ENCODE measurements around the gene PLXNB3.
A peak's percentile ranks its signal among the peaks of the same experiment; 100 is the strongest.

The PLXNB3 gene

GRCh38 chrX:153727123-153727931 lies 36.7 kb upstream of the PLXNB3 start (continued):
- TF ChIP-seq FEZF1 (tag by site-specific recombination; IDR thresholded peaks at IDR 0.05) (no peak), ZNF324 (tag by site-specific recombination; IDR thresholded peaks at IDR 0.05) (no peak), BCL11B (tag by site-specific recombination; IDR thresholded peaks at IDR 0.05; ENCODE audit: low read depth) (no peak), GLI2 (tag by site-specific recombination; IDR thresholded peaks at IDR 0.05; ENCODE audit: borderline replicate concordance, low read depth) (no peak), ZFP69B (tag by site-specific recombination; IDR thresholded peaks at IDR 0.05) (no peak), ZNF239 (tag by site-specific recombination; IDR thresholded peaks at IDR 0.05) (no peak)
- TF ChIP-seq, protein P1, sequence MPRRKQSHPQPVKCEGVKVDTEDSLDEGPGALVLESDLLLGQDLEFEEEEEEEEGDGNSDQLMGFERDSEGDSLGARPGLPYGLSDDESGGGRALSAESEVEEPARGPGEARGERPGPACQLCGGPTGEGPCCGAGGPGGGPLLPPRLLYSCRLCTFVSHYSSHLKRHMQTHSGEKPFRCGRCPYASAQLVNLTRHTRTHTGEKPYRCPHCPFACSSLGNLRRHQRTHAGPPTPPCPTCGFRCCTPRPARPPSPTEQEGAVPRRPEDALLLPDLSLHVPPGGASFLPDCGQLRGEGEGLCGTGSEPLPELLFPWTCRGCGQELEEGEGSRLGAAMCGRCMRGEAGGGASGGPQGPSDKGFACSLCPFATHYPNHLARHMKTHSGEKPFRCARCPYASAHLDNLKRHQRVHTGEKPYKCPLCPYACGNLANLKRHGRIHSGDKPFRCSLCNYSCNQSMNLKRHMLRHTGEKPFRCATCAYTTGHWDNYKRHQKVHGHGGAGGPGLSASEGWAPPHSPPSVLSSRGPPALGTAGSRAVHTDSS (tag by site-specific recombination; IDR thresholded peaks at IDR 0.05) = no peak

- ChIA-PET CTCF (interaction anchor here (0.6 to 1.2 kb wide), 3 partner anchors 60 to 1851 kb away, joined by 3 to 5 read pairs (median 3); no protein-coding TSS in a partner anchor), POLR2A (no interaction called here)
- H3K36me3 ChIP-seq (ENCODE audit: control insufficient read depth in 2 of 2, insufficient read depth in 1 of 2, low read length in 2 of 2) = peaks cover 0 to 20% of the 10 kb centered on the region in 2 experiments; a peak in 1 of 3 replicates
- no peak overlapping the region for H3K27ac ChIP-seq (ENCODE audit: extremely low read depth, low read depth, low read length)
- no peaks in the 10 kb centered on the region for H3K9me3 ChIP-seq (ENCODE audit: control insufficient read depth, insufficient read depth, low read depth, low read length)
- TF ChIP-seq ZNF394 (tag by site-specific recombination; IDR thresholded peaks at IDR 0.05; ENCODE audit: borderline replicate concordance) (no peak), ZNF791 (tag by site-specific recombination; IDR thresholded peaks at IDR 0.05) (no peak), ZNF624 (tag by site-specific recombination; IDR thresholded peaks at IDR 0.05) (no peak), ATF2 (tag by site-specific recombination; IDR thresholded peaks at IDR 0.05; ENCODE audit: low read depth) (no peak), ZNF623 (tag by site-specific recombination; IDR thresholded peaks at IDR 0.05) (no peak), ZNF341 (tag by site-specific recombination; IDR thresholded peaks at IDR 0.05; ENCODE audit: low read depth) (peak; percentile 31; the same call in 1 of the 2 replicates)
- TF ChIP-seq, protein P2, sequence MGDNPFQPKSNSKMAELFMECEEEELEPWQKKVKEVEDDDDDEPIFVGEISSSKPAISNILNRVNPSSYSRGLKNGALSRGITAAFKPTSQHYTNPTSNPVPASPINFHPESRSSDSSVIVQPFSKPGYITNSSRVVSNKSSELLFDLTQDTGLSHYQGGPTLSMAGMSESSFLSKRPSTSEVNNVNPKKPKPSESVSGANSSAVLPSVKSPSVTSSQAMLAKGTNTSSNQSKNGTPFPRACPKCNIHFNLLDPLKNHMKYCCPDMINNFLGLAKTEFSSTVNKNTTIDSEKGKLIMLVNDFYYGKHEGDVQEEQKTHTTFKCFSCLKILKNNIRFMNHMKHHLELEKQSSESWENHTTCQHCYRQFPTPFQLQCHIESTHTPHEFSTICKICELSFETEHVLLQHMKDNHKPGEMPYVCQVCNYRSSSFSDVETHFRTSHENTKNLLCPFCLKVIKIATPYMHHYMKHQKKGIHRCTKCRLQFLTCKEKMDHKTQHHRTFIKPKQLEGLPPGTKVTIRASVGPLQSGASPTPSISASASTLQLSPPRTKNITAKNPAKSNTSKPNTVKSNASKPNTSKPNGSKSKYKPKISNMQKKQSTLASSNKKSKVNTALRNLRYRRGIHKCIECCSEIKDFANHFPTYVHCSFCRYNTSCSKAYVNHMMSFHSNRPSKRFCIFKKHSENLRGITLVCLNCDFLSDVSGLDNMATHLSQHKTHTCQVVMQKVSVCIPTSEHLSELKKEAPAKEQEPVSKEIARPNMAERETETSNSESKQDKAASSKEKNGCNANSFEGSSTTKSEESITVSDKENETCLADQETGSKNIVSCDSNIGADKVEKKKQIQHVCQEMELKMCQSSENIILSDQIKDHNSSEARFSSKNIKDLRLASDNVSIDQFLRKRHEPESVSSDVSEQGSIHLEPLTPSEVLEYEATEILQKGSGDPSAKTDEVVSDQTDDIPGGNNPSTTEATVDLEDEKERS (tag by site-specific recombination; IDR thresholded peaks at IDR 0.05) = no peak
- H3K4me3 ChIP-seq (ENCODE audit: low read depth, low read length) = no peak overlapping the region
- H3K4me1 ChIP-seq (ENCODE audit: control insufficient read depth, insufficient read depth, low read length) = no peaks in the 10 kb centered on the region
These were observed 36.0 kb upstream of the PLXNB3 start for GRCh38 chrX:153728095-153728494.

- H3K27ac ChIP-seq (ENCODE audit: extremely low read depth, low read depth, low read length) = no peak overlapping the region
- no peaks in the 10 kb centered on the region for H3K9me3 ChIP-seq (ENCODE audit: control insufficient read depth, insufficient read depth, low read depth, low read length)
- H3K4me3 ChIP-seq (ENCODE audit: low read depth, low read length) = no peak overlapping the region
- H3K36me3 ChIP-seq (ENCODE audit: control insufficient read depth in 2 of 2, insufficient read depth in 1 of 2, low read length in 2 of 2) = peaks cover 0 to 19% of the 10 kb centered on the region in 2 experiments; a peak in 1 of 3 replicates
- CTCF ChIA-PET = interaction anchor here (0.5 to 0.6 kb wide), 2 partner anchors 92 to 201 kb away, joined by 3 read pairs; no protein-coding TSS in a partner anchor
- POLR2A ChIA-PET = interaction anchor here (0.6 kb wide), 1 partner anchor 15 kb away, joined by 3 read pairs; no protein-coding TSS in a partner anchor
- H3K4me1 ChIP-seq (ENCODE audit: control insufficient read depth, insufficient read depth, low read length) = no peaks in the 10 kb centered on the region
- TF ChIP-seq ZNF747 (tag by site-specific recombination; IDR thresholded peaks at IDR 0.05) (no peak), ZNF501 (tag by site-specific recombination; IDR thresholded peaks at IDR 0.05) (no peak), ZNF24 (tag by site-specific recombination; IDR thresholded peaks at IDR 0.05) (no peak), ZNF704 (tag by site-specific recombination; IDR thresholded peaks at IDR 0.05) (no peak), KLF16 (tag by site-specific recombination; IDR thresholded peaks at IDR 0.05) (no peak), KLF7 (tag by site-specific recombination; IDR thresholded peaks at IDR 0.05; ENCODE audit: borderline replicate concordance) (no peak), ZNF184 (tag by site-specific recombination; IDR thresholded peaks at IDR 0.05) (no peak), ZNF324 (tag by site-specific recombination; IDR thresholded peaks at IDR 0.05) (no peak), ZNF777 (tag by site-specific recombination; IDR thresholded peaks at IDR 0.05; ENCODE audit: borderline replicate concordance) (no peak), ZNF266 (tag by site-specific recombination; IDR thresholded peaks at IDR 0.05; ENCODE audit: low read depth) (no peak), ATF2 (tag by site-specific recombination; IDR thresholded peaks at IDR 0.05; ENCODE audit: low read depth) (no peak)
These were observed 35.0 kb upstream of the PLXNB3 start for GRCh38 chrX:153728951-153729631.
